Fibroblast of skin of left biceps (primary cell): ENCODE data around the gene PKD1.

Experiments used
- DNase-seq, 2 experiments: peaks; one replicate each; pipeline ENCODE4 v3.0.0-alpha.2; 2013; ENCODE audit warnings: low read depth in 2 of 2

The PKD1 gene

GRCh38 chr16:2170080-2170479, 34.4 kb upstream of the PKD1 start:
- no peak for DNase-seq

GRCh38 chr16:2167068-2167638, 31.5 kb upstream of the PKD1 start:
- DNase-seq: no peak

GRCh38 chr16:2166263-2167067, 30.8 kb upstream of the PKD1 start:
- DNase-seq: no peak

GRCh38 chr16:2165861-2166260, 30.2 kb upstream of the PKD1 start:
- no peak for DNase-seq

GRCh38 chr16:2163211-2163881, 27.6 kb upstream of the PKD1 start:
- DNase-seq: no peak

DNA sequence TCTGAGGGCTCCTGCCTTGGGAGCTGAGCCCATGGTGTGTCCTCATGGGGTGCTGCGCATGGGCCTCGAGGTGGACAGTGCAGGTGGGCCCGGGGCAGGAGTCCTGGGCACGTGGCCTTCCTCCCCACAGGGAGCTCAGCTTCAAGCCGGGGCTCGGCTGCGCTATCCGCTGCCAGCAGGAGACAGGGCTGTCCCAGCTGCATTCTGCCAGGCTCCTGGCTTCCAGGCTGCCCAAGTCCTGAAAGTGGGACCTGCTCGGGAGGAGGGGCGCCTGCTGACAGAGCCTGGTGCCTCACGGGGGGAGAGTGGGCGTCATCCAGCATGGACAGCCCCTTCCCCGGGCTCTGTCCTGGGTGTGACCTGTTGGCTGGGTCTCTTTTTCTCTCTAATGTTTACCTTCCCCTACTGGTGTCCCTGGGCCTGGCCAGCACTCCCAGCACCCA, 27.0 kb upstream of the PKD1 start:
- DNase-seq: no peak

DNA sequence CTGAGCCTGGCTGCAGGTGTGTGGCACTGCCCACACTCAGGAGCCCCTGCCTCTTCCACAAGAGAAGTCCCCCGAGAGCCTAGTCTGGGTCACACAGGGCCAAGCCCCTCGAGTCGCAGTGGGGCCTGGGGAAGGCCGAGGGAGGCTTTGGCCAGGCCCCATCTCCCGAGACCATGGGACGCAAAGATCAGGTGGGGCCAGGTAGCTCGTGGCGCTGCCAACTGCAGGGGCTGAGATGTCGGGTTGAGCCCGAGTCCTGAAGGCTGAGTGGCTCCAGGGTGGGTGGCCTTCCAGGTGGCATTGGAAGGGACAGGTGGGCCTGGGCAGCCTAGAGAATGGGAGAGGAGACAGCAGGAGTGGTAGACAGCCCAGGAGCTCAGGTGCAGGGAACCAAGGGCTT, 26.2 kb upstream of the PKD1 start:
- no peak for DNase-seq

- no peak for DNase-seq
These were observed 25.3 kb upstream of the PKD1 start for GRCh38 chr16:2160915-2161551.

DNA sequence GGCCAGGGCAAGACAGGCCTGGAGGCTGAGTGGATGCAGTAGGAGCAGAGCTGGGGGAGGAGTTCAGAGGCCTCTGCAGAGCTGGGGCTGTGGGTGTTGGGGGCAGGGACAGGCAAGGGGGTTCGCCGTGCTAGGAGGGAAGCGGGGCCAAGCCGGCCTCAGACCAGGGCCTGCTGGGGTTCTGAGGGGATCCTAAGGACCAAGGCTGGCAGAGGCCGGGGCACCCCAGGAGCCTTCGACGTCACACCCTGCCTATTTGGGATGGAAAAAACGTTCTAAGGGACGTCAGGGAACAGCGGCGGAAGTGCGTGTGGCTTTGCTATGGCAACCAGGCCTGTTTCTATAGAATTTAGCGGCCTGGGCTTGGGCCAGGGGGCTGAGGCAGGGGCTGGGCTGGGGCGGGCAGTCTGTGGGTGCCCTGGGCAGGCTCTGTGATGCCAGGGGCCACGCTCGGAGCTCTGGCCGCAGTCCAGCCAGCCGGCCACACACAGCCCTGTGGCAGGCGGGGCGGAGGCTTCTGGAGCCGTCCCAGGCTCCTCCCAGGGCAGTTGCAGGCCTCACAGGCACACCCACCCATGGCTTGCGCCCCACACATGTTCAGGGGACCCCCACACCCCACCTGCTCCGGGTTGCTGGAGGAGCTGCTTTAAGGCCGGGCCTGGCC, 23.6 kb upstream of the PKD1 start:
- no peak for DNase-seq

DNA sequence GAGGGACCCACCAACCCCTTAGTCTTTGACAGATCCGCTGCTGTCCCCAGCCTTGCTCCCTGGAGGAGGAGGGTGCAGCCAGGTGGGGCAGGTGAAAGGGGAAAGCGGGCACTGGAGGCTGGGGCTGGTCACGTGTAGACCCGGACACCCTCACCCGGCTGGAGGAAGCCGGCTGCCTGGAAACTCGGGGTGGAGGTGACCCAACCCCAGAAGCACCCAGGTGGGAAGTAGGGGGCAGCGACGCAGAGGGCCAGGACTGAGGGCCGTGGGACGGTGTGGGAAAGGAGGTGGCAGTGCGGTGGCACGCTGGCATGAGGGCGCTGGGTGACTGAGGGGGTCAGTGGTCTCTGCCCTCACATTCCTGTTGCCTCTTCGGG, 22.6 kb upstream of the PKD1 start:
- DNase-seq: no peak

- DNase-seq: no peak
These were observed 22.0 kb upstream of the PKD1 start for GRCh38 chr16:2157480-2158261.

GRCh38 chr16:2156849-2157224, 21.1 kb upstream of the PKD1 start:
- DNase-seq: no peak

DNA sequence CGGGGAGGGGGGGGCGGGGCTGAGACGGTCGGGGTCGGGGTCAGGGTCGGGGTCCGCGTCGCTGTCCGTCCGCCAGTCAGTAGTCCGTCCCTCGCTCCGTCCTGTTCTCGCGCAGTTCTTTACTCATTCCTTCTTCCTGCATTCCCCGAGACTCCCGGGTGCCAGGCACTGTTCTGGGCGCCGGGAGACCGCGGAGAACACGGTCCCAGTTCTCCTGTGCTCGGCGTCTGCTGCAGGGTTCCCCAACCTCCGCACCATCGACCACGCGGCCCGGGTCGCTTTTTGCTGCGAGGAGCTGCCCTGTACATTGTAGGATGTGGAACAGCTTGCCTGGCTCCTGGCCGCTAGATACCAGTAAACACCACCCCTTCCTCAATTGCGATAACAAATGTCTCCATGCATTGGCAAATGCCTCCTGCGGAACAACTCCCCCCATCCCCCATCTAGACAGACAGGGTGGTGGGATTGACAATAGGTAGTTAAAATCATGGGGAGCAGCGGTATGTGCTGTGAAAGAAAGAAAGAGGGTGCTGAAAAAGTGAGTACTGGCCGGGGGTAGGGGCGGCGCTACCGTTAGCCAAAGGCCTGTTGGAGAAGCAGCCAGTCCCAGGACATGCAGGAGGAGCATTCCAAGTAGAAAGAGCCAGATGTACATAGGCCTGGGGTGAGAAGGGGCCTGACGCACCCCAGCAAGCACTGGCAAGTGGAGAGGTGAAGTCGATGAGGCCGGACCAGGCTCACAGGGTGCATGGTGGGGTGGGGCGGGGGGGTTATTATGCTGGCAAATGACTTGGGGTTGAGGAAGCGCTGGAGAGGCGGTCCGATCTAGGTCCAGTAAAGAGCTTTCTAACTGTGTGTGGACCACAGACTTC, 20.5 kb upstream of the PKD1 start:
- no peak for DNase-seq

GRCh38 chr16:2155091-2155950, 19.6 kb upstream of the PKD1 start, which contains the start of gene TRAF7:
TSS of gene TRAF7 (plus strand) at chr16:2155782. CDS start at chr16:2163921, 8,139 bp downstream.
- peak; percentile 100 for DNase-seq

GRCh38 chr16:2154533-2155090, 18.9 kb upstream of the PKD1 start:
- no peak for DNase-seq

DNA sequence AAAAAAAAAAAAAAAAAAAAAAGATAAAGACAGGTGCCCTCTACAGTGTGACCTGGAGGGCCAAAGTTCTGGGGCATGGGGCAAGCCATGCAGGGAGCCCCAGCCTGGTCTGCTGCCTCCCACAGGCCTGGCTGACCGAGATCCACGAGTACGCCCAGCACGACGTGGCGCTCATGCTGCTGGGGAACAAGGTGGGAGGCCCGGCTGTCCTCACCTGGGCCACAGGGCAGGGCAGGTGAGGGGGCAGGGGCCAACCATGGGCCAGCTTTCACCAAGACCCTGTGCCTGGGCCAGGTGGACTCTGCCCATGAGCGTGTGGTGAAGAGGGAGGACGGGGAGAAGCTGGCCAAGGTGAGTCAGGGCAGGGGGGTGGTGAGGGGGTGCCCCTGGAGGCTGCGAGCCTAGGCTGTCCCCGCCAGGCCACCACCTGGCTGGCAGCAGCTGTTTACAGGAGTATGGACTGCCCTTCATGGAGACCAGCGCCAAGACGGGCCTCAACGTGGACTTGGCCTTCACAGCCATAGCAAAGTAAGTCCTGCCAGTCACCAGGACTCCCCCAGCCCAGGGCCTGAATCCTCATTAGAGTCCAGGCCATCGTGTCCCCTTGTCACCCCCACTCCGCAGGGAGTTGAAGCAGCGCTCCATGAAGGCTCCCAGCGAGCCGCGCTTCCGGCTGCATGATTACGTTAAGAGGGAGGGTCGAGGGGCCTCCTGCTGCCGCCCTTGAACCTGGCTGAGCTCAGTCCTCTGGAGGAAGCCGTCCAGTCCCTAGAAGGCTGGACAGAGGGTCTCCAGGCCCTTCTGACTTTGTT, 17.2 kb upstream of the PKD1 start:
- DNase-seq: no peak

DNA sequence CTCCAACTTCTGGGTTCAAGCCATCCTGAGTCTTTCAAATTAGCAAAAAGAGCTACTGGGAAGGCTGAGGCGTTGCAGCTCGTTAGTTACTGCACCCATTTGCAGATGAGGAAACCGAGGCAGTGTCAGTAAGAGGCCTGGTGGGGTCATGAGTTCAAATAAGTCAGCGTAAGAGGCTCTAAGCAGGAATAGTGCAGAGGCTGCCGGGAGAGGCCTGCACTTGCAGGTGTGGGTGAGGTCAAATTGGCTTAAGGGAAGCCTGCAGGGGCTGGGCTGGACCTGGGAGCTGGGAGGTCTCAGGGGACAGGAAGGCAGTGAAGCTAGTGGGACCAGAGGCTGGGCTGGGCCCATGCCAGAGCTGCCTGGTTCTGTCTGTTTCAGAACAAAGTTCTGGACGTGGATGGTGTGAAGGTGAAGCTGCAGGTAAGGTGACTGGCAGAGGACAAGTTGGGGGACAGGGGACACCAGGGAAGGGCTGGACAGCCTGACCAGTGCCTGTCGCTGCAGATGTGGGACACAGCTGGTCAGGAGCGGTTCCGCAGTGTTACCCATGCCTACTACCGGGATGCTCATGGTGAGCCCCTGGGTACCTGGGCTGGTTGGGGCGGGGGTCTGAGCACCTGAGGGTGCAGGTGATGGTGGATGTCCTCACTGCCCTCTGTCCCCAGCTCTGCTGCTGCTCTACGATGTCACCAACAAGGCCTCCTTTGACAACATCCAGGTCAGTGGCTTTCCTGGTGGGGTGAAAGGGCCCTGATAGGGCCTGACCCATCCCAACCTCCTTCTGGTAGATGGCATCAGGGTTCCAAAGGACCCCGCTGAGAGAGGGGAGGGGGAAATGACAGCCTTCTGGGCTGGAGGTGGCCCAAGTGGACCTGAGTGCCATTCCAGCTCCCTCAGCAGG, 15.7 kb upstream of the PKD1 start:
- DNase-seq: no peak
